ENCODE measurements around the gene C11orf24. TPM values are rescaled to one million over a fixed set of nuclear protein-coding genes. Genes with fewer than 3 reads are reported as not detected.

Gene C11orf24
- total and polyA plus RNA-seq, 9 of the 15 experiments (the other 6 are each of a cell fraction or from before 2014, with no cell fraction given), result 2.0 to 65.2 (median 32.5) TPM

DNA sequence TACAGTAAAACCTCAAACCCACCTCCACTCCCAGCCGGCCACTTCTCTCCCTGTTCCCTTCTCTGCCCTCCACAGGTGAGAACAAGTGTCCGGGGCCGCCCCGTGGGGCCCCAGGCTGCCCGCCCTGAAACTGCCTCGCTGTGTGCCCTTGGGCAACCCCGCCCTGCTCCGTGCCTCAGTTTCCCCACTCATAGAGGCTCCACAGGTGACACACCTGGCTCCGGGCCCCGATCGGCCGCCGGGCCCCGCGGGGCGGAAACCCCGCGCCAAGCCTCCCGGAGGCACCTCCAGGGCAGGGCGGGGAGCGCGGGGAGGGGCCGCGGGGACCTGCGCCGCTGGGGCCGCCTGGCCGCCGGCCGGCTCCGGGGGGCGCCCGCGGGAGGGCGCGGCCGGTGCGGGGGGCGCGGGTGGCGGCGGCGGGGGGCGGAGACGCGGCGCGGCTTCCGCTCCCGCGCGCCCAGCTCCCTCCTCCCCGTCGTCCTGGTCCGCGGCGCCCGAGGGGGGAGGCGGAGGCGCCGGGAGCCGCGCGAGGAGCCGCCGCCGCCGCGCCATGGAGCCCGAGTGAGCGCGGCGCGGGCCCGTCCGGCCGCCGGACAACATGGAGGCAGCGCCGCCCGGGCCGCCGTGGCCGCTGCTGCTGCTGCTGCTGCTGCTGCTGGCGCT lies 40.5 kb upstream of the C11orf24 start, which contains the start of gene LRP5 (continued):
- TF ChIP-seq ZNF583 (CRISPR knock-in tag; IDR thresholded peaks at IDR 0.05), result no peak
- TF ChIP-seq ZNF384 (IDR thresholded peaks at IDR 0.05; ENCODE audit: low read depth, low read length), result no peak
- no peak for TF ChIP-seq SMARCB1 (IDR thresholded peaks at IDR 0.05; ENCODE audit: insufficient read length, low read depth)
- TF ChIP-seq SRSF3 (IDR thresholded peaks at IDR 0.05; ENCODE audit: insufficient read depth, low read length), result no peak
- no peak for TF ChIP-seq KDM5B (IDR thresholded peaks at IDR 0.05; ENCODE audit: insufficient replicate concordance, low read depth, low read length)
- TF ChIP-seq SNIP1 (IDR thresholded peaks at IDR 0.05; ENCODE audit: low read depth), result no peak
- TF ChIP-seq TEAD4 (IDR thresholded peaks at IDR 0.05; ENCODE audit: low read length), result no peak
- no peak for TF ChIP-seq TEAD4 (CRISPR knock-in tag; IDR thresholded peaks at IDR 0.05; ENCODE audit: borderline replicate concordance)
- no peak for TF ChIP-seq ZFP36 (IDR thresholded peaks at IDR 0.05; ENCODE audit: low read depth, low read length, partially characterized antibody)
- TF ChIP-seq BCOR (IDR thresholded peaks at IDR 0.05), result peak; percentile 62; the same call in 1 of the 2 replicates
- no peak for TF ChIP-seq MEF2D (tag; conservative IDR thresholded peaks at IDR 0.05; ENCODE audit: low read depth)
- TF ChIP-seq PURB (CRISPR knock-in tag; IDR thresholded peaks at IDR 0.05; ENCODE audit: low read depth), result no peak
- TF ChIP-seq PPARD (CRISPR knock-in tag; IDR thresholded peaks at IDR 0.05), result no peak
- no peak for TF ChIP-seq POU5F1 (IDR thresholded peaks at IDR 0.05; ENCODE audit: borderline replicate concordance, low read depth, low read length, partially characterized antibody)
- TF ChIP-seq SAFB2 (IDR thresholded peaks at IDR 0.05; ENCODE audit: borderline replicate concordance, low read depth, low read length, severe bottlenecking), result no peak
- TF ChIP-seq U2AF2 (optimal IDR thresholded peaks at IDR 0.05; ENCODE audit: low read depth, low read length), result no peak
- no peak for TF ChIP-seq PYGO2 (tag; IDR thresholded peaks at IDR 0.05)
- TF ChIP-seq ZNF143 (CRISPR knock-in tag; IDR thresholded peaks at IDR 0.05), result no peak
- no peak for TF ChIP-seq MEIS2 (IDR thresholded peaks at IDR 0.05; ENCODE audit: partially characterized antibody)
- TF ChIP-seq ZNF224 (CRISPR knock-in tag; IDR thresholded peaks at IDR 0.05), result no peak
- TF ChIP-seq ZEB2 (IDR thresholded peaks at IDR 0.05), result 0 out of 2 replicates have a peak, but pooled peaks have one; percentile 34
- TF ChIP-seq E2F6 (IDR thresholded peaks at IDR 0.05; ENCODE audit: borderline replicate concordance in 1 of 2, extremely low read depth in 1 of 2, insufficient read depth in 1 of 2, insufficient read length in 1 of 2, low read depth in 1 of 2, low read length in 1 of 2, poor library complexity in 1 of 2, severe bottlenecking in 1 of 2), result peak in 1 of 2 experiments; percentile 55
- TF ChIP-seq ZNF146 (CRISPR knock-in tag; IDR thresholded peaks at IDR 0.05; ENCODE audit: unreplicated experiment), result no peak
- TF ChIP-seq SRF (CRISPR knock-in tag; IDR thresholded peaks at IDR 0.05), result no peak
- no peak for TF ChIP-seq TRIM28 (IDR thresholded peaks at IDR 0.05)
- TF ChIP-seq TBP (optimal IDR thresholded peaks at IDR 0.05; ENCODE audit: low read depth, low read length), result no peak
- TF ChIP-seq YY1 (IDR thresholded peaks at IDR 0.05; ENCODE audit: borderline replicate concordance in 1 of 3, control insufficient read depth in 1 of 3, extremely low read depth in 1 of 3, insufficient read depth in 3 of 3, insufficient read length in 1 of 3, insufficient replicate concordance in 2 of 3, low read depth in 1 of 3, low read length in 2 of 3), result peak in 2 of 3 experiments; percentile 63 to 66
